Measurements from ENCODE around the gene LYZL4.

GRCh38 chr3:42398080-42398479 lies 12.3 kb downstream of the LYZL4 start:
- TF ChIP-seq USF1 (IDR thresholded peaks at IDR 0.05; ENCODE audit: borderline replicate concordance, low read depth) (no peak), REST (IDR thresholded peaks at IDR 0.05; ENCODE audit: low read depth, low read length) (no peak), EP300 (IDR thresholded peaks at IDR 0.05; ENCODE audit: borderline replicate concordance in 1 of 2, low read depth in 1 of 2, low read length in 1 of 2) (no peak), FOSL2 (IDR thresholded peaks at IDR 0.05; ENCODE audit: borderline replicate concordance, low read depth) (no peak), CTCF (IDR thresholded peaks at IDR 0.05) (no peak), MAX (IDR thresholded peaks at IDR 0.05; ENCODE audit: low read depth) (no peak), USF2 (IDR thresholded peaks at IDR 0.05; ENCODE audit: borderline replicate concordance, low read depth, low read length) (no peak)
